Lower leg skin (tissue), 4 donors: ENCODE measurements around the gene PNPO. TPM values are rescaled to one million over a fixed set of nuclear protein-coding genes. Genes with fewer than 3 reads are reported as not detected.

ENCODE experiments used
- DNase-seq, 2 donors: peaks; one replicate each; pipeline ENCODE4 v3.0.0-alpha.2; 2019; ENCODE audit warnings: low spot score in 2 of 2
- H3K4me3 ChIP-seq: fragments of 200-600 bp; sonication (generic); 2 replicates; pipeline ENCODE4 v1.5.1; 2017; ENCODE audit warnings: mild to moderate bottlenecking, low read depth; ENCODE audit not compliant: poor library complexity, severe bottlenecking
- CTCF ChIP-seq, 3 donors: fragments of 450-650 bp; IDR thresholded peaks; one replicate each; pipeline ENCODE4 v1.5.1; 2016; ENCODE audit warnings: antibody characterized with exemption in 3 of 3, mild to moderate bottlenecking in 3 of 3, moderate library complexity in 2 of 3
- POLR2A ChIP-seq, 2 donors: fragments of 450-650 bp; IDR thresholded peaks; one replicate each; pipeline ENCODE4 v1.6.1; 2016 to 2017; ENCODE audit warnings: antibody characterized with exemption in 2 of 2, mild to moderate bottlenecking in 1 of 2, moderate library complexity in 1 of 2
- WGBS, 2 donors: methylation state at CpG; one replicate each; pipeline ENCODE4 v1.1.5; 2018; 5-methylcytosine and 5-hydroxymethylcytosine counted together
- intact Hi-C: fragments of 100-400 bp; cut with DNase I; formaldehyde crosslinking; loops from one replicate; pipeline ENCODE4 v1.15.0; 2023; ENCODE audit warnings: low total_unique reads
- total RNA-seq, 4 donors: library from RNA; depleted of rRNA; stranded (reverse); fragments of >200 nt; gene quantifications; one replicate each; pipeline ENCODE4 v1.1.0, GENCODE V29; 2016

PNPO gene
- total RNA-seq, 4 donors from 2014 or later: 20.2 to 36.8 (median 30.3) TPM

- DNase-seq: no peak
- TF ChIP-seq POLR2A (IDR thresholded peaks at IDR 0.05): no peak
- no peak for TF ChIP-seq CTCF (IDR thresholded peaks at IDR 0.05)
- no peak overlapping the region for H3K4me3 ChIP-seq
- WGBS, 2 donors: 53 to 58% methylated on average over 8 of the region's 8 CpGs
- intact Hi-C loops: no loop called here
Measured at GRCh38 chr17:47959825-47960655, 18.7 kb downstream of the PNPO start.

- DNase-seq: no peak
- intact Hi-C loops: no loop called here
- TF ChIP-seq CTCF (IDR thresholded peaks at IDR 0.05): no peak
- TF ChIP-seq POLR2A (IDR thresholded peaks at IDR 0.05): no peak
- WGBS, 2 donors: 87 to 88% methylated on average over 6 of the region's 6 CpGs
- H3K4me3 ChIP-seq: no peak overlapping the region
Measured at GRCh38 chr17:47961406-47961805, 20.0 kb downstream of the PNPO start.

GRCh38 chr17:47962901-47963300 lies 21.5 kb downstream of the PNPO start:
- DNase-seq: no peak
- TF ChIP-seq POLR2A (IDR thresholded peaks at IDR 0.05): no peak
- no peak for TF ChIP-seq CTCF (IDR thresholded peaks at IDR 0.05)

GRCh38 chr17:47964856-47965255 lies 23.5 kb downstream of the PNPO start:
- intact Hi-C loops: no loop called here
- no peak overlapping the region for H3K4me3 ChIP-seq
- WGBS, 2 donors: 92 to 100% methylated on average over 5 of the region's 5 CpGs
- no peak for TF ChIP-seq POLR2A (IDR thresholded peaks at IDR 0.05)
- TF ChIP-seq CTCF (IDR thresholded peaks at IDR 0.05): no peak
- DNase-seq: no peak

More at GRCh38 chr17:47962901-47963300, 21.5 kb downstream of the PNPO start:
- H3K4me3 ChIP-seq: no peak overlapping the region
- intact Hi-C loops: no loop called here
- WGBS, 2 donors: 93 to 95% methylated on average over 3 of the region's 3 CpGs

GRCh38 chr17:47966079-47966519 lies 24.7 kb downstream of the PNPO start:
- WGBS, 2 donors: 15 to 35% methylated on average over 1 of the region's 1 CpG
- no peak for TF ChIP-seq CTCF (IDR thresholded peaks at IDR 0.05)
- no peak for TF ChIP-seq POLR2A (IDR thresholded peaks at IDR 0.05)
- H3K4me3 ChIP-seq: no peak overlapping the region
- intact Hi-C loops: no loop called here
- no peak for DNase-seq
